Hepatic stellate cell (primary cell): ENCODE data around the gene ARPC2.
A peak's percentile ranks its signal among the peaks of the same experiment; 100 is the strongest.
"Not testable (repeated sequence)": the region's sequence is repeated elsewhere in the genome, so short reads cannot be mapped to it uniquely, and the experiment has no call there.

ENCODE experiments used
- DNase-seq: peaks from one replicate; pipeline ENCODE4 v3.0.0; 2011; ENCODE audit warnings: low spot score

Gene ARPC2

DNA sequence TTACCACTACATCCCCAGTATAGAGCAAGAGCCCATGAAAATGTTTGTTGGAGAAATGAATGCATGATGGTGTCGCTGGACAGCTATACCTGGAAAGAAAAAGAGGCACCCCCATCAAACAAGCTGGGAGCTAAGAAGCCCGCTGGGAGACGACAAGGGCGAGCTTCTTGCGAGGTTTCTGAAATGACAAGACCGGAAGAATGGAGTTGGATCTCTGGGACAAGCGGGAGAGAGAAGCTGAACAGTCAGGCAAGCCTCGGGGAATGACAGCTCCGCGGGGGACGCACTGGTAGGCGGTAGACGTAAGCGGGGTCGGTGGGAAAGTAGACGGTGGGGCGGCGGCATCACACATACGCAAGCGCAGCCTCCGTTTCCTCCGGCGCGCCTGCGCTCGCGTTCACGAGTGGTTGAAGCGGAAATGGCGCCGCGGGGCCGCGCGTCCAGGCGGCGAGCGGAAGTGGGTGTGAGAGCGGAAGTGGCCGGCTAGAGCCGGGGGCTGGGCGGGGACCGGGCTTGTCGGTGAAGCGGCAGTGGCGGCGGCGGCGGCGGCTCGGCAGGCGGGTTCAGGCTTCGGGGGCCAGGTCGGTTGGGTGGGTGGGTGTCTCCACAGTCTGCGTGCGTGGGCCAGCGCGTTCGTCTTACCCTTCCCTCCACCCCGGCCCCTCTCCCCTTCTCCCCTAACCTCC, at the start of gene ARPC2:
Gene ARPC2 (plus strand): TSS at position 516 of the 686 bp plus-strand sequence. CDS start 282 bp downstream, outside the sequence.
- peak; percentile 94 for DNase-seq

DNA sequence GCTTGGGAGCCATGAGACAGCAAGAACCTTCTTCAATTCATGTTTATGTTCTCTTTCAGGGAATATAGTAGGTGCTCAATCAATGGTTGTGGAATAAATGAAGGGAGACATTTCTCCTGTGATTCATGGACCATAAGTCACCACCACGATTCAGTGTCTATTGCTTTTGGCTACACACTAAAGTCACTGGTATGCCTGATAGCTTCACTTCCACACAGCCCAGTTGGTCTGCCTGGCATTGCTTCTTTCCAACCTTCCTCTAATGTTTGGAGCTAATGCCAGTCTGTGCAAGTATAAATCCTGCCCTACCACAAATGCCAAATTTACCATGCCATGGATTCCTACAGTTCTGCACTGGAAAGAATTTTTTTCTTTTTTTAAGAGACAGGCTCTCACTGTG, 49.0 kb upstream of the ARPC2 start:
- DNase-seq, result no peak

DNA sequence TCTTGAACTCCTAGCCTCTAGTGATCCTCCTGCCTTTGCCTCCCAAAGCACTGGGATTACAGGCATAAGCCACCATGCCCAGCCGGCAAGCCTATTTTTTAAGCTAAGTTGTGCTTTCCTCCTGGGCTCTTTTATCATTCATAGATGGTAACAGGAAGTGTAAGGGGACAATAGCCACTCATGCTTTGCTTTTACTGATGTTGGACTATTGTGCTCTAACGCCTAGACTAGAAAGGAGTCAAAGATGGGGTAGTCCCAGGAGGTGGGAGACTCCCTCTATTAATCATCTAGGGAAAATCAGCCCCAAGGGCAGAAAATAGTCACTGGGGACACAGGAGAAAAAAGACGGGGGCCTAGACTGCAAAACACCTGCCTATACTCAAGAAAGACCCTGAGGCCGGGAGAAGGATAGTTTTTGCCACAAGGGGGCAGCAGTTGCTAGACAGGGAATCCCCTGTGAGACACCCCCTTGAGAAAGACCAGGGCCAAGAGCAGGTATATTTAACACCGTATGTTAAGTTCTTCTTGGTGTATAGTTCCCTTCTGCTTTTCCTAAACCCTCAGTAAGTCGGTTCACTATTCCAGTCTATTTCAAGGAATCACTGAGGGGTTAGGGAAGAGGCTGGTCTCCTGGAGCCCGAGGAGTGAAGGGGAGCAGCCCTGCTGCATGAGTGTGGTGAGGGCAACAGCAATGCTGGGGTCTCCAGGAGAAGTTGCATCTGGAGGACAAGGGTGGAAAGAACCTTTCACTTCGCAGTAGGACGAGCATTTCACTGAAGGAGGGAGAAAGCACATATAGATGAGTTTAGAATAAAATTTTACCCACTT, 48.1 kb upstream of the ARPC2 start:
- peak; percentile 28 for DNase-seq

DNA sequence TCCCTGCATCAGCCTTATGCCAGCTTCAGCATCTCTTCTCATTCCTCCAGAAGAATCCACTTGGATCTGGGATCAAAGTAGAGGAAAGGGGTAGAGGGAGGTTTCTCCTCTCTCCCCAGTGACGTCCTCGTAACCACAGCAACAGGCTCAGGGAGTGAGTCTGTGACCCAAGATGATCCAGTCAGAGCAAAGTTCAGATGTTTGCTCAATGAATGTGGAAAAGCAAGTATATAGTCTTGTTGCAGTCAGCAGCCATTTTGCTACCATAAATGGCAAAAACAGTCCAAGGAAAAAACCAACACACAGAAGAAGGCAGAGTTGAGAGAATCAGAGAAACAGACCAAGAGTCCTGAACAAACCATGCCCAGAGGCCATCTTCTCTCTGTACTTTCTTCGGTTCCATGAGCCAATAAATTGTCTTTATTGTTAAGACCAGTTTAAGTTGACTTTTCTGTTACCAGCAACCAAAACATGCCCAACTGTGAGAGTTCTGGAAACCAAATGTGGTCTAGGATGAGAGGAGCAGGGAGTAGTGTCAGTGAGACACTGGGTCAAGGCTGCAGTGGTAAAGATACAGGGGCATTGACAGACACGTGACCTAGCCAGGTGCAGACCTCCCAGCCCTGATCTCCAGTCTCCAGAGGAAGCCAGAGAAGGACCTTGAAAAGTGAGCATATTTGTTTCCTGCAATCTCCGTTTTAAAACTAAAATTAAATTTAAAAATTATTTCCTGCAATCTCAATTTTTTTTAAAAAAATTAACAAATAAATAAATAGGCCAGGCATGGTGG, 47.0 kb upstream of the ARPC2 start:
- no peak for DNase-seq

DNA sequence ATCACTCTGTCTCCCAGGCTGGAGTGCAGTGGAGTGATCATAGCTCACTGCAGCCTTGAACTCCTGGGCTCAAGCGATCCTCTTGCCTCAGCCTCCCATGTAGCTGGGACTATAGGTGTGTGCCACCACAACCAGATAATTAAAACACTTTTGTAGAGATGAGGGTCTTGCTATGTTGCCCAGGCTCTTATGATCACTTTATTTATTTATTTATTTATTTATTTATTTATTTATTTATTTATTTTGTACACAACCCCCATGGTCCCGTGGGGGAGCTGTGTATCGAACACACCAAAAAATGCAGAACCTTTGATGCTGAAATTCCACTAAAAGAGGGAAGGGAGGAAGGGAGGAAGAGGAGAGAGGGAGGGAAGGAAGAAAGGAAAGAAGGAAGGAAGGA, 45.2 kb upstream of the ARPC2 start:
- DNase-seq, result not testable (repeated sequence)

DNA sequence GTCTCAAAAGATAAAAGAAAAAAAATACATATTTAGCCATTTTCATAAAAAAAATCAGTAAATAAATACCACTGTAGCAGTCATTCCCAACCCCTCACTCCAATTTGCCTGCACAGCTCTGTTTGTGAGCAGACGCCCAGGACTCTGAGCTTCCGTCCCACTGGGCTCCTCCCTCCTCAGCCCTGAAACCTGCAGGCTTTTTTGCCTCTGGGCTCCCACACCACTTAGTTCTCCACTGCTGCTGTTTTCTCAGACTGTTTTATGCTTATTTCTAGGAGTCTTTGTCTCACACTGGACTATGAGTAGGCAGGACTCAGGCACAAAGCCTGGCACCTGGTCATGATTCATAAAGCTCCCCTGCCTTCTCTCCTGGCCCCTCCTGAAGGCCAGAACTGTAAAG, 44.1 kb upstream of the ARPC2 start:
- no peak for DNase-seq

DNA sequence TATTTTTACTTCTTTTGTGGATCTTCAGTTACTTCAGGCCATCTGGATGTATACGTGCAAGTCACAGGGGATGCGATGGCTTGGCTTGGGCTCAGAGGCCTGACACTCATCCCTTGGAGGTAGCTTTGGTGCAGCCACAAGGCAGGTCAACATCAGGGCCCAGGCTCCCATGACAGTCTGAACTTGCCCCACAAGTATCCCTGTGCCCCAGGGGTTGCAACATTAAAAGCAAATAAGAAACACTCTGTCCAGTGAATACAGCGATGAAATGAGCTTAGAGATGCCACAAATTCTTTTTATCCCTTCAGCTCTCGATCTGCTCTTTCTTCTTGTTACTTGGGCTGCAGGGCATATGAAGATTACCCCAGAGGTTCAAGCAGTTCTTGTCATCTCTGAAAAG, 37.2 kb upstream of the ARPC2 start:
- DNase-seq, result no peak

DNA sequence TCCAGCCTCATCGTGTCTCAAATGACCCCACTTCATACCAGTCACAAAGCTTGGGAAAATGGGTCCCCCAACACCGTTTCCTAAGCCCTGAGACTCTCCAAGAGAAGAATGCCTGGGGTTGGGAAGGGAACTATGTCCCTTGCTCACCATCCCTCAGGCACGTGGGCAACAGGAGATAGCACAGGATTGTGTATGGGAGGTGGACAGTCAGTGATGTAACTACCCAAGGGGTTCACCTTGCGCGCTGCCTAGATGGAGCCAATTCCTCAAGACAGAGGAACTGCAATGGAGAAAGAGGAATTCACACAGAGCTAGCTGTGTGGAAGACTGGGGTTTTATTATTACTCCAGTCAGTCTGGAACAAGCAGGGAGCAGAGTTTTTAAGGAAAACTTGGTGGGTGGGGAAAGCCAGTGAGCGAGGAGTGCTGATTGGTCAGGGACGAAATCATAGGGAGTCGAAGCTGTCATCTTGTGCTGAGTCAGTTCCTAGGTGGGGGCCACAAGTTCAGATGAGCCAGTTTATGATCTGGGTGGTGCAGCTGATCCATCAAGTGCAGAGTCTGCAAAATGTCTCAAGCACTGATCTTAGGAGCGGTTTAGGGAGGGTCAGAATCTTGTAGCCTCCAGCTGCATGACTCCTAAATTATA, 36.4 kb upstream of the ARPC2 start:
- no peak for DNase-seq

DNA sequence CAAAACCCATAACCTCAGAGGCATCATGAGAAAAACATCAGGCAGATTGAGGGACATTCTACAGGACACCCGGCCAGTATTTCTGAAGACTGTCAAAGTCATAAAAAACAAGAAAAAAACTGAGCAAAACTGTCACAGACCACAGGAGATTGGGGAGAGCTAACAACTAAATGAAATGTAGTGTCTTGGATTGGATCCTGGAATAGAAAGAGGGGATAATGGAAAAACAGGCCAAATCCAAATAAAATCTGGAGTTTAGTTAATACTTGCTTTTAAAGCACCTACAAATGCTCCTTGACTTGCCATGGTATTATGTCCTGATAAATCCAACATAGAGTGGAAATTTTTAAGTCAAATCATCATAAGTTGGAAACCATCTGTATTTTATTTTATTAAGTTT, 32.7 kb upstream of the ARPC2 start:
- no peak for DNase-seq

DNA sequence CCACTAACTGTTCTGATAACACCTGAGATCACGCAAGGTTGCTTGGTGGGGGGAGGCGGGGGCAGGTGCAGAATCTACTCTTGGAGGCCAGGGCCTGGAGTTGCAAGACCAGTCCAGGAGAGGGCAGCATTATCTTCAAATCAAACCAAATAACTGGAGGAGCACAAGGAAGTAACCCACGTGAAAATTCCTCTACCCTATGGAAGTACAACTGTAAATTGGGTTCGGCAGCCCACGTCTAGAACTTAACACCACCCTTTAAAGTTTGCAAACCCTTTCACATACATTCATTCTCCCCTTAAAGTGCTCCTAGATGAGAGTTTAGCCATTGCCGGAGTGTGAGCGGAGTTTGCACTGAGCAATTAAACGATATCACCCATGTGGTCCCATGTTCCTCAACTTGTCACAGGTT, 30.6 kb upstream of the ARPC2 start:
- peak; percentile 49 for DNase-seq

DNA sequence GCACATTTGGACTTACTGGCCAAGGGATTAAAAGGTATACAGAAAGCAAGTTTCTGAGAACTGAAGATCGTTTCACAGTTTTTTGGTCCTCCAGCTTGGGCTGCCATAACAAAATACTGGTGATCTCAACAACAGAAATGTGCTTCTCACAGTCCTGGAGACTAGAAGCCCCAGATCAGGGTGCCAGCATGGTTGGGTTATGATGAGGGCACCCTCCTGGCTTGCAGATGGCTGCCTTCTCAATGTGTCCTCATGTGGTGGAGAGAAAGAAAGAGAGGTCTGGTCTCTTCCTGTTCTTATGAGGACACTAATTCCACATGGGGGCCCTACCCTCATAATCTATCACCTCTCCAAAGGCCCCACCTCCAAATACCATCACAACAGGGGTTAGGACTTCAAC, 30.1 kb upstream of the ARPC2 start:
- no peak for DNase-seq

DNA sequence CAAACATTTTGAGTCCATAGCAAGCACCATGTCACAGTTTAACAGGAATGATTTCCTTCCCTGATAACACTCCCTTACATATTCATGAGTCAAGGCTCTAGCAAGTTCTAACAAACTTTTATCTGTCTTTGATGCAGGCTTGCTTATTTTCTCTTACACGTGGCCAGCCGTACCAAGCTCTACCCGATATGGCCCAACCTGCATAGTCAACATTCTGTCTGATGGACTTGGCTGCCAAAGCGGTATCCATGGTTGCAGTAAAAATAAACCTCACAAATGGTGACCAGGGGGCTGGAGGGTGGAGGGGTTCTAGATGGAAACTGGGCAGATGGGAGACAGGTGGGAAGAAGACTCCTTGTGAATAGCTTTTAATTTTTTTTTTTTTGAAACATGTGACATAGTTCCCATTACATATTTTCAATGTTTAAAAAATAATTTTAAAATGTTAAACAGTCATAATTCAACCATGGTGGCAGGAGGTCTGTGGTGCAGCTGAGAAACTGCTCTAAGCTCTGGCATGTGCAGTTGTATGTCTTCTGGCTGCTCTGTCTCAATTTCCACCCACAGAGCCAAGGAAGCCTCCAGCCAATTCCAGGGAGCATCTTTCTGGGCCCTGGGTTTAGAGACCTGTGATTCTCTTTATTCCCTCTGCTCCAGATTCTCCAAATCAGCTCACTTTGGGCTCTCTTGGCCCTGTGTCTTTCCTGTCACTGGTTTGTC, 29.5 kb upstream of the ARPC2 start:
- DNase-seq, result no peak

DNA sequence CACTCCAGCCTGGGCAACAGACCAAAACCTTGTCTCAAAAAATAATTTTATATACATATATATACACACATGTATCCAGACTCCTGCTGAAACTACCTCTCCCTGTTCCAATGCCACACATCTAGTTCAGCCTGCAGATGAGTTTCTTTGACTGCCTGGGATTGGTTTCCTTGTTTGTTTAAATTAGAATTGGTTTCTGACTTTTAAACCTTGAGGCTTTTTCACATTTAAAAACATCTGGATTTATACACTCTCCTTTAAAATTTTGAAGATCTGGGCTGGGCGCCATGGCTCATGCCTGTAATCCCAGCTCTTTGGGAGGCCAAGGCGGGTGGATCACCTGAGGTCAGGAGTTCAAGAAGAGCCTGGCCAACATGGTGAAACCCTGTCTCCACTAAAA, 28.5 kb upstream of the ARPC2 start:
- DNase-seq, result no peak

DNA sequence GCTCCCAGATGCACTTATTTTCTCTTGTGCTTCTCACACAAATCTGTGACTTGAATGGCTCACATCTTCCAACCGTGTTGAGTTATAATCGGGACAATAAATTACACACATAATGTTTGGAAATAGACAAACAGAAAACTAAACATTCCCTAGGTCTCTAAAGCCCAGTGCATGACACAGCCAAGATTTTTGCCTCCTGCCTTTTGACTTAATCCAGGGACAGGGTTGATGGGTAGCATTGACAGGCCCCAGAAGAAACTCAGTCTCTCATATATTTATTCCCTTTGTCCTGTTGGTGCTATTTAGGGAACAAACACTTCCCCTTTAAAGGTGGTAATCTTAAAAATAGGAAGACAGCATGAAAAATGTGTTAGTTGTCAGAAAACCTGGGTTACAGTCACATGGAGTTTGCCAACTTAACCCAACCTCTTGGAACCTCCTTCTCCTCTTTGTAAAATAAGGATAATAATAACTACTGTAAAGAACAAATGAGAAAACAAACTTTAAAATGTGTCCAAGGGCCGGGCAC, 24.0 kb upstream of the ARPC2 start:
- DNase-seq, result no peak

DNA sequence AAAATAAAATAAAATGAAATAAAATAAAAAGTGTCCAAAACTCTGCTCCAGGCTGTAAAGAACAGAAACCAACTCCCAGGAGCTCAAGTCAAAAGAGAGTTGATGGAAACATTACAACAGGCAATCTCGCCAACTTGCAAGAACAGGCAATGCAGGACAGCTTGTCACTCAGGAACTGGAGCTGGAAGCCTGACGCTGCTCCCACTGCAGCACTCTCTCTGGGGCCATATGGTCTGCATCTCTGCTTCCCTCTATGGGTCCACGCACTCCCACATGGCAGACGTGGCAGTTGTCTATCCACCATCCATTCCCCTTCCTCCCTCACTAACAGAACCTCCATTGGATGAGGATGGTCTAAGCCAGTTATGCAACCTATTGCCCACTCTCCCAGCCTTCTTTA, 23.3 kb upstream of the ARPC2 start:
- no peak for DNase-seq

DNA sequence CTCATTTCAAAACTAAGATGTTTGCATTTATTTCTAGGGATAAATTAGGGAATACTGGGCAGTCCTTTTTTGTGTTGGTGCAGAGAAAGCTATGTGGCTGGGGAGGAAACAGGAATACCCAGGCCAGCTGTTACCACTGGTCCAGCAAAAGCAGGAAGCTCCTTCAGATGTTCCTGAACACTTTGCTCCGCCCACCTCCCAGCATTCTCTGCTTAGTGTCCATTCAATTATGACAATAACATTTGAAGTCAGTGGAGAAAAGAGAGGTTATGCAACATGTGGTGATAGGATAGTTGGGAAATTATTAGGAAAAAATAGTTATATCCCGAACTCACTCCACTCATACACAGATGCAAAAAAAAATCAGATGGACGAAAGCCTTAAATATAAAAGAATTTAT, 22.1 kb upstream of the ARPC2 start:
- DNase-seq, result no peak

DNA sequence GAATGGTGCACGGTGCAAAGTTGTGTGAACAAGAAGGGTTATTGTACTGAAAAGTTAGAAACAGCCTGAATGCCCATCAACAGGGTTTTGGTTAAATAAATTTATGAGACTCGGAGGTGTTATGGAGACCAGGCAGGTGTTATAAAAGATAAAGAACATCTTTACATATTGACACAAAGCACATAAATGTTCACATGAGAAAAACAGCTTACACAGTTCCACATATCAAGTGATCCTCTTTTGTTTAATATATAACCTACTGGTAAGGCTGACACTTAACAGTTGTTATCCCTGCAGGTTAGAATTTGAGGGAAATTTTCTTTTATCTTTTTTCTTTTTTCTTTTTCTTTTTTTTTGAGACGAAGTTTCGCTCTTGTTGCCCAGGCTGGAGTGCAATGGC, 20.0 kb upstream of the ARPC2 start:
- no peak for DNase-seq

DNA sequence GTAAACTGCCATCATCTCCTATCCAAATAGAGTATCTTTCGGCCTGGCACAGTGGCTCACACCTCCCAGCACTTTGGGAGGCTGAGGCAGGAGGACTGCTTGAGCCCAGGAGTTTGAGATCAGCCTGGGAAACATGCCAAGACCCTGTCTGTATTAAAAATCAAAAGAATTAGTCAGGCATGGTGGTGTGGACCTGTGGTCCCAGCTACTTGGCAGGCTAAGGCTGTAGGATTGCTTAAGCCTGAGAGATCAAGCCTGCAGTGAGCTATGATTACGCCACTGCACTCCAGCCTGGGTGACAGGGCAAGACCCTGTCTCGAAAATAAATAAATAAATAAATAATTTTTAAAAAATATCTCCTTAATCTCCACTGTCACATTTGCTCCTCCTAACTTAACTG, 14.7 kb upstream of the ARPC2 start:
- DNase-seq, result no peak

DNA sequence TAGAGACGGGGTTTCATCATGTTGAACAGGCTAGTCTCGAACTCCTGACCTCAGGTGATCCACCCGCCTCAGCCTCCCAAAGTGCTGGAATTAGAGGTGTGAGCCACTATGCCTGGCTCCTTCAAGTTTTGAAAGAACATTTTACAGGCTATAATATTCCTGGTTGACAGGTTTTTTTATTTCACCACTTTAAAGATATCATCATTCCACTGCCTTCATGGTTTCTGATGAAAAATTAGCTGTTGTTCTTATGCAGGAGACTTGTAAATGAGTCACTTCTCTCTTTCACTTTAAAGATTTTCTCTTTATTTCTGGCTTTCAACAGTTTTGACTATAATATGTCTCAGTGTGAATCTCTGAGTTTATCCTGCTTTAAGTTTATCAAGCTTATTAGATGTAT, 7.9 kb upstream of the ARPC2 start:
- no peak for DNase-seq

DNA sequence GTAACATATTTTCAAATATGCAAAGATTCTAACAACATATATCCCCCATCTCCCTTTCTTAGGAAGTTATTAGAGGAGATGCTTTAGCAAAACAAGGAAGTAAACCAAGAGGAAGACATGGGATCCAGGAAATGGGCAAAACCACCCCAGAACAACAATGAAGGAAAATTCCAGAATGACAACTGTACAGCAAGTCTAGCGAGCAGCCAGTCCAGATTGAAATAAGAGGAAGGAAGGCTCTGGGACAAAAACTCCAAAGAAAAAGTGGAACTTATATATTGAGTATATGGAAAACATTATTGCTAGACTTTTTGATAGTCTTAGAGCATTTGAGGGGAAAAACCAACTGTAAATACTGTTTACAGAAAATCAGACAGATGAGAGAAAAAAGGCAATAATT, 2.9 kb upstream of the ARPC2 start:
- DNase-seq, result no peak

DNA sequence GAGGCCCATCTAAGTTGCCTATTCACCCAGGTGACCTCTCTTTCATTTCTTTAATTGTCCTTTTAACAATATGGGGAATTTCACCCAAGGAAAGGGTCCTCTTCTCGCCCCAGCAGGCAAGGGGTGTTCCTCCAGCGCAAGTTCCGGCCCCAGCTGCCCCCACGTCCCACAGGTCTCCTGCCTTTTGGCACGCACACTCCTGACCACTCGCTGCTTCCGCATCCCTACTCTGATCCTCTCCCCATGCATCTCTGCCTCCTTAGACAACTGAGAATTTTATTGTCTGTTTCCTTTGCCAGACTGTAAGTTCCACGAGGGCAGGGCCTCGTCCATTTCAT, 684 bp upstream of the ARPC2 start:
- no peak for DNase-seq
